Renal pelvis (tissue), 4 donors: ENCODE measurements around the gene PLPP1. TPM values are rescaled to one million over a fixed set of nuclear protein-coding genes. Genes with fewer than 3 reads are reported as not detected.

Experiments
- DNase-seq: peaks from one replicate; pipeline ENCODE4 v3.0.0-alpha.2; 2013
- polyA plus RNA-seq, 3 donors: library from polyadenylated mRNA; unstranded; fragments of 120-200 nt; gene quantifications; one replicate each; pipeline ENCODE4 v1.2.1, GENCODE V29; 2013; ENCODE audit not compliant: insufficient read length in 3 of 3

PLPP1 gene
- polyA plus RNA-seq, 3 donors = 80.0 to 89.0 (median 84.0) TPM

DNA sequence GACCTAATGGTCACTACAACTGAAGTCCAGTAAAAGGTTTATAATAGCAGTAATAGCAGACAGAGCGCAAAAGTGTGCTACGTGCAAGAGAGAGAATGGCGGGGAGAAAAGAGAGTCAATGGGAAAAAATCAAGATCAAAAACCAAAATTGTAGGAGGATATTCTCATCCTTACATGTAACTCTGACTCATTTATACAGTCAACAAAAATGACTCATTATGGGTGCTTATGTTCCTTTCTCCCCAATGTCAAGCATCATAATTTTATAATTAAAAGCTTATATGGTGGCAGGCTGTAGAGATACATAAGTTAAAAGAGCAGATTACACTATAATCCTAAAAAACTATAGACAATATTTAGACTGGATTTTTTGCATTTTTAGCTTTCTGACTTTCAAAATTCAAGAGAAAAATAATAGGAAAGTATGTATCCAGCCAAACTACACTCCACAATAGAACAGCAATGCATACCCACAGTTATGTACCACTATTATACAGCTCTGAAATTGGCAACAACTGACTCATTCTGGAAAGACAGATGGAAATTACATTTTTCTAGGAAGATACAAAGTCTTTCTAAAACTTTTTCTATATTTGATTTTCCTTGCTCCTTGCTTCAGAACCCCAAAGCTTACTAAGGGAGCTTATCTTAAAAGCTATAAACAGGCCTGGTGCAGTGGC is 78.4 kb downstream of the PLPP1 start:
- DNase-seq = no peak

DNA sequence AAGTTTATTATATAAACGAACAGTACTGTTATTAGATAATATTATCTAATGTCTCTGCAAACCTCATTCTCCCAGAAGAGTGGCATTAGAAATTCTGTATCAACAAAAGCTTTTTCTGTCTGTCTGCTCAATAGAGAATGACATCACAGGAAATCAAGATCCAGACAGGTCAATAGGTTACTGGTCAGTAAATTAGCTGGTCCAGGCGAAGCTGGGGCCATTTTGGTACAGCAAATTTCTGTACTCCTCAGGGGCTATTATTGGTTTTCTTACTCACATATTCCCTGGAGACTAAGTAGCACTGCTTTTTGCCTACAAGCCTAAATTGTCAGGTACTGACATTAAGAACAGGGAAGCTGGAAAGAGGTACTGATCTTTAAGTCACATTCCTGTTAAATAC is 80.5 kb downstream of the PLPP1 start:
- DNase-seq = no peak

DNA sequence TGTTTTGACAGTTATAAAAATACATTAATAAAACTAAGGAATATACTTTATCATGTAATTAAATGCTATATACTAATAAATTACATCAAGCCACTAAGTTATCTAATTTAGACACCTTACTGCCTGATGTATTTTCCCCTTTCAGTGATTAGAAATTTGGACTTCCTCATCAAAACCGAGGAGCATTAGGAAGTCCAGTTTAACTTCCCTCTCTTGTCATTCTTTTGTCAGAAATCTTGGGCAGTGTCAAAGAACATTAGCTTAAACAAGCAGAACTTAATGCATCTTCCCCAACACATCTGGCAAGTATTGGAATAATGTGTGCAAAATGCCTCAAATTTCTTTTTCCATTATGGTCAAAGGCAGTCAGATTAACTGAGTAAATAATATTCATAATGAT is 81.6 kb downstream of the PLPP1 start:
- no peak for DNase-seq

DNA sequence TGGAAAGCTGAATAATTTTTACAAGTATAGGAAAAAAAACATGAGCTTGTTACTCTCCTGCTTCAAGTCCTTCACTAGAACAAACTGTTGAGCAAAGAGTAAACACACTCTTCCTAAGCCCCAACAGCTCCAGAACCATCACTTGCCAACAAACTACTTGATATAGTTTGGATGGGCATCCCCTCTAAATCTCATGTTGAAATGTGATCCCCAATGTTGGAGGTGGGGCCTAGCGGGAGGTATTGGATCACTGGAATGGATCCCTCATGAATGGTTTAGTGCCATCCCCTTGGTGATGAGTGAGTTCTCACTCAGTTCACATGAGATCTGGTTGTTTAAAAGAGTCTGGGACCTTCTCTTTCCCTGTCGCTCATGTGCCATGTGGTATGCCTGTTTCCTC is 82.8 kb downstream of the PLPP1 start:
- DNase-seq = no peak

DNA sequence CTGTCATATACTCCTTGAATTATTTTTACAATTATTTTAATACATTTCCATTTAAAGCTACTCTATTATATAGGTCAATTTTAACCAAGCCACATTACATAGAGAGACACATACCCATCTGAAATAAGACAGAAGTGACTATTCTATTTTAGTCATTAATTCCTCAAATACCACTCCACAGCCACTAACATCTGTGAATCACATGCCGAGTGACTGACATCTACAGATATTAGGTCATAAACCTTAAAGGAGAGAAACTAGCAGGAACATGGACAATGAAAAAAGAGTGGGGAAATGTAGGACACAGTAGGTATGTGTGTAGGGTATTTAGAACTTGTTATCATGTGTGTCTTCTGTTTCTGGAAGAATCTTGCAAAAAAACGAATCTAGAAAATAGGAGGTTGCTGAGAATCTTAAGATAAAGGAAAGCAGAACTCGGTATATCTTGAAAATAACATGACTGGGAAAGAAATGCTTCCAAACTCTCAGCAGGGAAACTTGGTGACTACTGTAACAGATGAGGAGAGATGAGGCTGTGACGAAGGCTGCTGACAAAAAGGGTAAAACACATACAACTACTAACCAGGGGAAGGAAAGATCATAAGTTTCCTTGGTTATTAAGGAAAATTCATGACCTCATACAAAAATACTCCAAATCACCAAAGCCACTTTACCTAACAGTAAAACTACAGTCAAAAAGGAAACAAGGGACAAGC is 84.6 kb downstream of the PLPP1 start:
- DNase-seq = no peak

DNA sequence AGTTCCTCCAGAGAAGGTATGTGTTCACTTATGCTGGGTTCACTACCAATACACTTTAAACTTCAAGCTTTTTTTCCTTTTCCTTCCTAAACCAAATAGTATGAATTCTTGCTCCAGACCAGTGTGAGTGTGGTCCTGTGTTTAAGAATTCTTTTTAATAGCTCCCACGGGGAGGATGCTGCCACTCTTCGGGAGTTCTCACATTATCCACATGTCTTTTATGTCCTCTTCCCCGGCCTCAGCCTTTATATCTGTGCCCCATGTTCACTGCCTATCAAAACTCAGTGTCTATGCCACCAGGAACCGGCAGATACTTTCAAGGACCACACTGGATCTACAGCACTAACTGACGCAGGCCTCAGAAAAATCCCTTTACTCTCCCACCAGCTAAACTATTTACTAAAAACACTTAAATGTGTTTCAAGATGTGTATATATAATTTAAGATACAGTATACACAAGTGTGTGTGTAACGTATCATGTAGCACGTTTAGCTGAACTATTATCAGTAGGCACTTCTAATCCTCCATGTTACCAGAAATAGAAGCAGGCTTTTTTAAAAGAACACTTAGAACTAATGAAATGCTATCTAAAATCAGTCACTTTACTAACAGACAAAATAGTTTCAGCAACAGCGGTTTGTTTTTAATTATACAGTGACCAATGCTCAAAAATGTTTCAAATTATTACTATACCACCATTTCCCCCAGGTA is 88.0 kb downstream of the PLPP1 start:
- DNase-seq = no peak

DNA sequence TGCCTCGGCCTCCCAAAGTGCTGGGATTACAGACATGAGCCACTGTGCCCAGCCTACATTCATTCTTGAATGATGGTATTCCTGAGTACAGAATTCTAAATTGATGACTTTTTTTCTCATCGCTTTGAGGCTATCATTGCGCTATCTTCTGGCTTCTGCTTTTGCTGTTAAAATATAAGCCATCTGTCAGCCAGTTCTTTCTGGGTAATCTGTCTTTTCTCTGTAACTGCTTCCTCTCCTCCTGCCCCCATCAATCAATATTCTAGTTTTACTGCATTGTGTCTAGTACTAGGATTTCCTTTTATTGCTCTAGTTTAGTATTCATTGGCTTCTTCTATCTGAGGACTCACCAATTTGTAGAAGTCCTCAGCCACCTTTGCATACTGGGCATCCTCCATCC is 89.0 kb downstream of the PLPP1 start:
- DNase-seq = no peak

DNA sequence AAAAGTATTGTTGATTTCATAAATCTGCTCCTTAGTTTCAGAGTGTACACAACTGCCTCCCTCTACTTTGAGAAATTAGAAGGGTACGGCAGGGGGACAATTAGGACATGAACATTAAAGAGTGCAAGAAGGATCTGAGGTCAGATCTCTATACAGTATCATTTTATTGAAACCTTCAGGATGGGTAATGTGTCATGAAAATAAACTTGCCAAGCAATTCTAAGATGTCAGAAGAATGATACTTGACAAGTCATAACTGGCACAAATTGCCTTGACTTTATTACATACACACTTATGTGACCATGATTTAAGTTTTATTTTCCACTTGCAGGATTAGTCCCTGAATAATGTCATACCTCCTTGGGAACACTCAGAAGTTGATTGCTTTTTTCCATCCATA is 92.8 kb downstream of the PLPP1 start:
- no peak for DNase-seq

DNA sequence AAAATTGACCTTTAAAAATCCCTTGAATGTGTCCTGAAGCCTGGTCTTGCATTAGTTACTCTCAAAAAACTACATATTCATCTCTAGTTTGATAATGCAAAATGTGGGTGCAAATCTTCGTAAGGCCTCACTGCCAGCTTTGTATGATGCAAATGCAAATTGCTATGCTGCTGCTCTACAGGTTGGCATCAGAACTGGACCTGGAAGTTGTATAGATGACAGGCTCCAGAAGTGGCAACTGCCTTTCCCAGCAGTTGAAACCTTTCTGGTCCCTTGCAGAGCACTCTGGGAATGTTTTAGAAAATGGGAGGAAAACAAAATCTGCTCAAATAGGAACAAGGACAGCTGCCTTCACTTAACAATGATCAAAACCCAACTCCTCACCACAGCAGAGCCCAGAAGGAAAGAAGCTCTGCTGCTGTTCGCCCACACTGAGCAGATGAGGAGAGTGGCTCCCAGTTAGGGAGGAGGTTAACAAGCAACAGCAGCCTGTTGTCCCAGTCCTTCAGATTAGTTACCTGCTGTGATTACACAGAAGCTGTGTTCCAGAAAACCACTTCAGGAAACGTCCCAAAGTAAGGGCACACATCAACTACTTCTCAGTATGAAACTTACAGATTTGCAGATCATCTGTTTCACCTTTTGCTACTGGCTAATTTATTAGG is 93.5 kb downstream of the PLPP1 start:
- DNase-seq = no peak

DNA sequence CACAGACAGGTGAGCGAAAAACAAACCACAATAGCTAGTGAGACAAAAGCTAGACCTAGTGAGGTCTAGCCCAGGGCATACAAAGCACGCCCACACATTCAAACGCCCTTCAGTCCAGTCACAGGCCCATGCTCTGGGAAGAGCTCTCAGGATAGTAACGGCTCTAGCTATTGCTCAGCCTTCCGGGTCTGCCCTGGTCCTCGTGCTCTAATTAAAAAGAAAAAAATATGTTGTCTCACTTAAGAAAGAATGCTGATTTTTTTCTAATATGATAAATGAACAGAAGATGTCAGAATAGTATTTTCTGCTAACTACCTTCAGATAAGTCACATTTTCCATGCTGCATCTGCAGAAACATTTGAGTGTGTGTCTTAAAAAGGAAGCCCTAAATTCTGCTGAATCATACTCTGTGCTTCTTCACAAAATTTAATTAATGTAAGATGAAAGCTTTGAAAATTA is 94.5 kb downstream of the PLPP1 start:
- no peak for DNase-seq

DNA sequence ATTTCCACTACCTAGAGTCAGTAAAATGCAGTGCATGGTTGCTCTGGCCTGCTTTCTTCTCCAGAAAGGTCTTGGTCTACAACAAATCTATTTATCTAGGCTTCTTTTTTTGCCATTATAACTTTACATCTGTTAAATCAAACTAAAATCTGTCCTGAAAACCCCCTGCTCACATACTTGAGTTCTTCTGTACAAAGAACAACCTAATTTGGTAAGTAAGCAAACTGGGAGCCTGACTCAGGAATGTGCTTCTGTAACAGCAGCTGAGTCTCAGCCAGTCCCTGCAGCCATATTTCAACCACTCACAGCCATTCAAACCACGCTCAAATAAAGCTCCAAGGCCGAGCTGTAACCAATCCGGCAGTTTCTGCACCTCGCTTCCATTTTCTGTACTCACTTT is 95.8 kb downstream of the PLPP1 start:
- peak; percentile 76 for DNase-seq

DNA sequence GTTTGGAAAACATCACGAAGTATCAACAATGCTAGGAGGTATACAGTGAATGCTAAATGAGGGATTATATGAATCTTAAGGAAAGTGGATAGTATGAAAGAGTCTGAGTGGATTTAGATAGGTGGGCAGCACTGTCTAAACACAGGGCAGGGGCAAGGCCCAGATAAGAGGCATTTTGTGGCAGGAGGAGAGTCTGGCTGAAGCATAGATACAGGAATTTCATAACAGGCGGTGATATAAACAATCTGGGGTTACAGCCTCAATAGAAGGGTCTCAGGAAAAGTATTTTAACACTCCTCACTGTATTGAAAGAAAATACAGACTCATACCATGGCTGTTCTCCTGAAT is 96.9 kb downstream of the PLPP1 start:
- DNase-seq = no peak

DNA sequence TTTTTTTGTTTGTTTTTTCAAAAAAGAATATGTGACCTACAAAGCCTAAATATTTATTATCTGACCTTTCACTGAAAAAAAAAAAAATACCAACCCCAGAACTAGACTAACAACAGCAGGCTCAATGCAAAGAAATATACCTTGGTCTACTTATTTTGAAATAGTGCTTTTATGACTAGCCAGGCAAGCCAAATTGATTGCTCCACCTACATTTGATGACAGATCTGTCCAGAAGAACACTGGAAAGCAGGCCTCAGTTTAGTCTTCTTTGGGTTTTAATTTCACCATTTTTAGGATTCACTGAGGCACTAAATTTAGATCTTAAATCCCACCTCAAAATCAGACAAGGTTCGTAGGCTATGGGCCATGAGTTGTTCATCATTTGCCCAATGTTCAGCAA is 97.3 kb downstream of the PLPP1 start:
- no peak for DNase-seq

DNA sequence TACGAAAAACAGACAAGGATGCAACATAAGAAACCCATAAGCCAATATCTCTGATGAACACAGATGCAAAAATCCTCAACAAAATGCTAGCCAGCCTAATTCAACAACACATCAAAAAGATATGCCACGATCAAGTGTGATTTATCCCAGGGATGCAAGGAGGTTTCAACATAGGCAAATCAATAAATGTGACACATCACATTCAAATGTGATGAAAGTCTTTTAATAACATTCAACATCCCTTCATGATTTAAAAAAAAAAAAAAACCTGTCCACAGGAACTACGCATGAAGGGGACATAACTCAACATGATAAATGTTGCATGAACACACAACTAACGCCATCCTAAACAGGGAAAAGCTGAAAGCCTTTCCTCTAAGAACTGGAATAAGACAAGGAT is 102.2 kb downstream of the PLPP1 start:
- DNase-seq = no peak

DNA sequence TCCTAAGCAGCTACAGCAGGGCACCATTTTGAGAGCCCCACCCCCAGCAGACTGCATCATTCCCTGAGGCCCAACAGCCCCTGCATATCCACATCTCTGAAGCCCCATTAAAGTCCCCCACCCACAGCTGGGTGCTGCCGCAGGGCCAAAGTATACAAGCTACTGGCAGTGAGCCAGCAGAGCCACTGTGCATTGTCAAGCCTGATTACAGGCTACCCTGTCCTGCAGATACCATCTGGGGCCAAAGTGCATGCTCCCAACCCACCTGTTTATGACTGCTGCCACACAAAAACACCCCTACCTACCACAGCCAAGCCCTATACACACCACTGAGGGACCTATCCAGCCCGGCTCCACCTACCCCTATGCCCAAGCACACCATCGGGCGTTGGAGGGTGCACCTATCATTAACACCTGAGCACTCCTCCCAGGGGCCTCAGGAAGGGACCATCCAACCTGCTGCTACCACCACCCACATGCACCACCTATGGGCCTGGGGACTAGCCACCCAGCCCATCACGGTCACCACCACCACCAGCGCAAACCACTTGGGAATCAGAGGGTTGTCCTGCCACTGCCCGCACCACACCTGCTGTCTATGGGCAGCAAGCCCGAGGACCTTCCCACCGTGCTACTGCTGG is 105.0 kb downstream of the PLPP1 start:
- no peak for DNase-seq

DNA sequence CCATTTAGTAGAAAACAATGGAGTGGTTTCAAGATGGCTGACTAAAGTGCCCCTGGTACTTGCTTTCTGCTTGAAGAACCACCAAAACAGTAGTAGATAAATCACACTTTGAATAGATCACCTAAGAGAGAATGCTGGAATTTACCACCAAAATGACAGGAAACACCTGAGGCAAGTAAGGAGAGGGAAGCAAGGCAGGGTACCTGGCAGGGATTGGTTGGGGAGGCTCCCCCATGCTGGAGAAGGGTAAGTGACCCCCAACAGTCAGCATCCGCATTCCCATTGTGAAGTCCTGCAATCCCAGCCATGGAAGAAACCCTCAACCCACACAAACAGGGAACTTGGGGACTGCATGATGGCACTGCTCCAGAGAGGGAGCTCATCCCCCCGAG is 105.5 kb downstream of the PLPP1 start:
- no peak for DNase-seq

DNA sequence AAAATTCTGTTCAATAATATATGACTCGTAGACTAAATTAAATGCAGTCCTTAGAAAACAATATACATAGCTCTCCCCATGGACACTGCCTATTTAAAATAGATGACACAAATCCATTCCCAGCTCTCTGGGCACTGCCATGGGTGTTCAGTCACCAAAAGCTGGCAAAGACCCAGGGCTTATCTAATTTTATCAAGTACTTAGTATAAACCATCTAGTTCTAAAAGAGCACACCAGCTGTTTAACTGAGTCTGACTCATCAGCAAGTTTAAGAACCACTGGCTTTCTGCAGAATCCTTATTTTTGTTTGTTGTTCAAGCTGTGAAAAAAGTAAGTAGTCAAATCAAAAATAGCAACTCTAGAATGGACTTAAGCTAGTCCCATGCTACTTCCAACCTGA is 107.6 kb downstream of the PLPP1 start:
- DNase-seq = no peak

DNA sequence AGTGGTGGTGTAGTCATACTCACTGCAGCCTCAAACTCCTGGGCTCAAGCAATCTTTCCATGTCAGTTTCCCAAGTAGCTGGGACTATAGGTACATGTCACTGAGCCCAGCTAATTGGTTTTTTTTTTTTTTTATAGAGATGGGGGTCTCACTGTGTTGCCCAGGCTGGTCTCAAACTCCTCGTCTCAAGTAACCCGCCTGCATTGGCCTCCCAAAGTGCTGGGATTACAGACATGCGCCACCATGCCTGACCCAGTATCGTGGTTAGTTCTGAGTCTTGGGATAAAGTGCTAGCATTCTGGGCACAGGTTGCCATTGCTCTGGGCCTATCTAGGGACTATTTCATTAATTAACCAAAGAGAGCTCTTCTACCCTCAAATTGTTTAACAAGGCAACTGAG is 108.3 kb downstream of the PLPP1 start:
- DNase-seq = no peak

DNA sequence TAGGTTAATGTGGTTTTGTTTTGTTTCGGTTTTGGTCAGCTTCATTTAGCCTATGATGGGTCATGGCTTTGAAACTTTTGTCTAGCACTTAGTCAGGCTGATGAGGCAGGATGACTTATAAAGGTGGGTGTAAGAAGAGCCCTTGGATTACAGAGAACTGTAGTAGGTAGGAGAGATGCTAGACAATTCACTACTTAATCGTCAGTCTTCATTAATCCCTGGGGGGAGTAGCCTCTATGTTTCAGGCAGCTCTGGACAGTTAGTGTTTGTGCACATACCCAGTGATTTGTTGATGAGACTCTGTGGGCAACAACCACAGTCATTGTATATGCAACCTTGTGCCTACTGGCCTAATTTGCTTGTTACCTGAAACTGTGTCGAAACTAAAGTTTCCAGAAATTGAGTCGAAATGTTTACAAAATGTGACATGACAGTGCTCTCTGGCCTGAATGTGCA is 113.7 kb downstream of the PLPP1 start:
- no peak for DNase-seq

DNA sequence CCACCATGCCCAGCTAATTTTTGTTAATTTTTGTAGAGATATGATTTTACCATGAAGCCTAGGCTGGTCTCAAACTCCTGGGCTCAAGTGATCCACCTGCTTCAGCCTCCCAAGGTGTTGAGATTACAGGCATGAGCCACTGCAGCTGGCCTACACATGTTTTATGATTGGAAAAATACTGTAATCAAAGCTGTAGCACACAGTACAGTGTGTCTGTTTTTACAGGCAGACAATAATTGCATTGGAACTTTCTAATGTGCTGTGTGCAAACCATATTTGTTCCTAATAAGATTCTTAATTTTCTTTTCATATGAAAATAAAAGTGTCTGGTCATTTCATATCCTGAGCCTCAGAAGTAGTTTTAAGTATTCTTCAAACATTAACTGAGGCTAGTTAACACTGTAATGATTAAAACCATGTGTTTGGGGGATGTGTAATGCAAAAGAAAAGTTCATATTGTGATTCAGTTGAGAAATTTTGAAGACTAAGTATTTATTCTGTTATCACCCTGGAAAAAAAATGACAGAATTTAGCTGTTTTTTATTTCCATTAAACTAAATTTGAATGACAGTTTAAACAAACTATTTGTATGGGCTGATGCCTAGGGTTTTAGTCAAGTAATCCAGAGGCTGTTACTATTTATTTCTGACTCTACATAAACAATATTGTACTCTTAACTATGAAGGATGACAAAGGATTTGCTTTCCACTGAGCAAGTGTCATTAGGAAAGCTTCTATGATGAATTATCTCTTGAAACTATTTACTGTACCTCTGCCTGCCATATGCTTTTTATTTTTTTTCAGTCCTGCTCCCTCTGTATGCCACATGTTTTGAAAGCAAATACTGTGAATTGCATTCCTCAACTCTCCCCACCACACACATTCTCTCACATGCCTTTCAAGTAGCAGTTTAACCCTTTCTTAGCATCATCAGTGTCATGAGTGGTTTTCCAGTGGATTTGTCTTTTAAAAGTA is 115.5 kb downstream of the PLPP1 start:
- peak; percentile 31 for DNase-seq

DNA sequence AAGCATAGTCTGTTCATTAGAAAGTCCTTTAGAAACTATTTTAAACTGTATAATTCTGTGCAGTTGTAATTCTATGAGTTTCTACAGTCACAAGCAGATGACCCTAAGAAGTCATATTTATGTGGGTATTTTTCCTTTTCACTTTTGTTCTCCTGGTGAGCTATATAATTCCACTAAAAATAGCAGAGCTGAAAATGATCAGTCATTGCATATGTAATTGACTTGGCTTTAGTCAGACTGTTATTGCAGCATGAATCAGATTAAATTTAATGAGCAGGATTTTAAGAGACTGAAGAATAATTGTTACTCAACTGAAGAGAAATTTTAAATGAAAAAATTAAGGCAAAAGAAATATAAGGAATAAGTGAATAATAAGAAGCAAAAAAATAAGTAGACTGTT is 118.5 kb downstream of the PLPP1 start:
- no peak for DNase-seq
